ENCODE data around the gene ZNF521. TPM values are rescaled to one million over a fixed set of nuclear protein-coding genes. Genes with fewer than 3 reads are reported as not detected.

ZNF521 gene
- total RNA-seq, 2 donors from 2014 or later: 8.0 to 17.2 TPM

- no peak for ATAC-seq (ENCODE audit: insufficient number of reproducible peaks, low FRiP score, low read depth)
These were observed 217.1 kb downstream of the ZNF521 start for GRCh38 chr18:25134861-25135260.

GRCh38 chr18:25133879-25134278 is 218.1 kb downstream of the ZNF521 start:
- peaks cover 3 to 13% of the 10 kb centered on the region in 2 donors for H3K4me1 ChIP-seq (ENCODE audit: control insufficient read depth in 1 of 2, low read depth in 2 of 2)
- no peak for TF ChIP-seq CTCF (IDR thresholded peaks at IDR 0.05)
- DNase-seq (ENCODE audit: low spot score) (no peak), ATAC-seq (ENCODE audit: insufficient number of reproducible peaks, low FRiP score, low read depth) (no peak)
- H3K4me3 ChIP-seq: no peak overlapping the region
- no peaks in the 10 kb centered on the region for H3K36me3 ChIP-seq
- H3K27me3 ChIP-seq (replicated peaks; ENCODE audit: insufficient read depth): no peaks in the 10 kb centered on the region
- H3K27ac ChIP-seq: no peak overlapping the region
- H3K9me3 ChIP-seq: no peaks in the 10 kb centered on the region

More at GRCh38 chr18:25134861-25135260, 217.1 kb downstream of the ZNF521 start:
- DNase-seq (ENCODE audit: low spot score): no peak
- H3K27ac ChIP-seq: no peak overlapping the region
- no peak overlapping the region for H3K4me3 ChIP-seq
- no peaks in the 10 kb centered on the region for H3K27me3 ChIP-seq (replicated peaks; ENCODE audit: insufficient read depth)
- no peaks in the 10 kb centered on the region for H3K9me3 ChIP-seq
- no peaks in the 10 kb centered on the region for H3K36me3 ChIP-seq
- TF ChIP-seq CTCF (IDR thresholded peaks at IDR 0.05): no peak
- H3K4me1 ChIP-seq (ENCODE audit: control insufficient read depth in 1 of 2, low read depth in 2 of 2): peaks cover 3 to 13% of the 10 kb centered on the region in 2 donors

- no peak overlapping the region for H3K27ac ChIP-seq
- DNase-seq (ENCODE audit: low spot score) (no peak), ATAC-seq (ENCODE audit: insufficient number of reproducible peaks, low FRiP score, low read depth) (no peak)
- no peak overlapping the region for H3K4me3 ChIP-seq
- H3K27me3 ChIP-seq (replicated peaks; ENCODE audit: insufficient read depth): no peaks in the 10 kb centered on the region
- no peaks in the 10 kb centered on the region for H3K9me3 ChIP-seq
- no peak for TF ChIP-seq CTCF (IDR thresholded peaks at IDR 0.05)
- H3K36me3 ChIP-seq: no peaks in the 10 kb centered on the region
- H3K4me1 ChIP-seq (ENCODE audit: control insufficient read depth in 1 of 2, low read depth in 2 of 2): peaks cover 3 to 13% of the 10 kb centered on the region in 2 donors
These were observed 219.0 kb downstream of the ZNF521 start for GRCh38 chr18:25132786-25133496.

- DNase-seq (ENCODE audit: low spot score) (no peak), ATAC-seq (ENCODE audit: insufficient number of reproducible peaks, low FRiP score, low read depth) (no peak)
- Histone ChIP-seq H3K27me3 (replicated peaks; ENCODE audit: insufficient read depth) (no peaks in the 10 kb centered on the region), H3K4me3 (no peak overlapping the region), H3K9me3 (no peaks in the 10 kb centered on the region), H3K36me3 (no peaks in the 10 kb centered on the region), H3K4me1 (ENCODE audit: control insufficient read depth in 1 of 2, low read depth in 2 of 2) (no peaks in the 10 kb centered on the region), H3K27ac (no peak overlapping the region)
- no peak for TF ChIP-seq CTCF (IDR thresholded peaks at IDR 0.05)
These were observed 225.2 kb downstream of the ZNF521 start for GRCh38 chr18:25126751-25127150.

GRCh38 chr18:25125680-25126079 is 226.3 kb downstream of the ZNF521 start:
- TF ChIP-seq CTCF (IDR thresholded peaks at IDR 0.05): no peak
- H3K27ac ChIP-seq: no peak overlapping the region
- DNase-seq (ENCODE audit: low spot score) (no peak), ATAC-seq (ENCODE audit: insufficient number of reproducible peaks, low FRiP score, low read depth) (no peak)
- H3K36me3 ChIP-seq: no peaks in the 10 kb centered on the region
- H3K9me3 ChIP-seq: no peaks in the 10 kb centered on the region
- no peaks in the 10 kb centered on the region for H3K27me3 ChIP-seq (replicated peaks; ENCODE audit: insufficient read depth)
- H3K4me3 ChIP-seq: no peak overlapping the region
- H3K4me1 ChIP-seq (ENCODE audit: control insufficient read depth in 1 of 2, low read depth in 2 of 2): no peaks in the 10 kb centered on the region

Data from thoracic aorta (tissue), 2 donors.